GM21367 (cell line): Measurements from ENCODE around the gene UBE2F.
A peak's percentile ranks its signal among the peaks of the same experiment; 100 is the strongest.
"Not testable (repeated sequence)": the region's sequence is repeated elsewhere in the genome, so short reads cannot be mapped to it uniquely, and the experiment has no call there.

ENCODE experiments used
- ATAC-seq: cut with Tn5 transposase; IDR thresholded peaks from one replicate; pipeline ENCODE4 v1.9.1; 2021; ENCODE audit not compliant: unreplicated experiment

The UBE2F gene

DNA sequence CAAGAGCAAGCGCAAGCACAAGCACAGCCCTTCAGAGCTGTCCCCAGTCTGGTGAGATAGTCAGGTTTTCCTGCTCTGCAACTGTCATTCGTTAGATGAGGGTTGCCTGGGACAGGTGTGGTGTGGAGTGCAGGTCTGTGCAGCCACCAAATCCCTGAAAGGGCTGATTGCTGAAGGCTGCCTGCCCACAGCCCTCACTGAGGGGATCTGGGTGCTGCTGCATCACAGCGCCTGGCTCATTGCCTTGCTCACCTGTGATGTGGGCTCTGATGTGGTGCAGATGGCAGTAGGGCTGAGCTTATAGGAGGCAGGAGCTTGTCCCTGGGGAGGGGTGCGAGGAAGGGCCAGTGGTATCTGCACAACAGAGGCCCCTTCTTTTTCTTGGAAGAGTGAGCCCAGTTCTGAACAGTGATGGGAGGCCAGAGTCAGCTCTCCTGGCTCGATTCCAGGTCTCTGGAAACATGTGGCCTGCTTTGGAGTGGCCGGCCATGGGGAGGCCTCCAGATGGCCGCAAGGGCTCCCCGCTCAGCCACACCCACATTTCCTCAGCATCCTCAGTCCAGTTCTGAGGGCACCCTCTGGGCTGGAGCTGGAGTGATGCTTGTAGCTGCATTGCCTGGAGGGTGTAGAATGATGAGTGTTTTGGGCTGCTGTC, 11.4 kb downstream of the UBE2F start:
- no peak for ATAC-seq

DNA sequence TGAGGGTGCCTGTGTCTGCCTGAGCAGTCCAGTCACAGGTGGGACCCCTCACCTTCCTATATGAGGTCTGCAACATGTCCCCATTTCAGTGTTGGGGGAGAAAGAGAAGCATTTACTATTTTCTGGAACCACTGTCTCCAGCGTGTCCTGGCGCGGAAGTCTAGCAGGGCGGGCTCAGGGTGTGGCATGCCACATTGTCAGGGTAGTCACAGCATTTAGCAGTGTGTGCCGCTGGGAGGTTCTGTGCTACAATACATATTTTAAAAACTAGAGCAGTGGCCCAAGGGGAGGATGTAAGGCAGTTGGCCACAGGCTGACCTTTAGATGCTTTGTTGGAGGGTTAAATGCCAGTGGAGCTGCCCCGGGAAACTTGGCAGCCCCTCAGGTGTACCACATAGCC, 12.5 kb downstream of the UBE2F start:
- no peak for ATAC-seq

DNA sequence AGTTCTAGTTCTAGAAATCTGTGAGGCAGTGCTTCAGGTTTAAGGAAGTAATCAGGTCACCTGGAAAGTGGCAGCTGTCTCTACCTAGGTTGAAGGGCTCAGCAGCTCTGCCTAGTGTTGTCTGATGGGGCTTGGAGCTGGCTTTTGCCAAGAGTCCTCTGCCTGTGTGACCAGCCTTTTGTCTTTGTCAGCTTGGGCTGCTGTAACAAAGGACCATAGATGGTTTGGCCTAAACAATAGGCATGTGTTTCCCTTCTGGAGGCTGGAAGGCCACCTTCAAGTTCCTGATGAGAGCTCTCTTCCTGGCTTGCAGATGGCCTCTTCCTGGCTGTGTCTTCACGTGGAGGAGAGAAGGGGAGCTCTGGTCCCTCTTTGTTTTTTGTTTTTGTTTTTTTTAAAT, 13.3 kb downstream of the UBE2F start:
- ATAC-seq, result no peak

DNA sequence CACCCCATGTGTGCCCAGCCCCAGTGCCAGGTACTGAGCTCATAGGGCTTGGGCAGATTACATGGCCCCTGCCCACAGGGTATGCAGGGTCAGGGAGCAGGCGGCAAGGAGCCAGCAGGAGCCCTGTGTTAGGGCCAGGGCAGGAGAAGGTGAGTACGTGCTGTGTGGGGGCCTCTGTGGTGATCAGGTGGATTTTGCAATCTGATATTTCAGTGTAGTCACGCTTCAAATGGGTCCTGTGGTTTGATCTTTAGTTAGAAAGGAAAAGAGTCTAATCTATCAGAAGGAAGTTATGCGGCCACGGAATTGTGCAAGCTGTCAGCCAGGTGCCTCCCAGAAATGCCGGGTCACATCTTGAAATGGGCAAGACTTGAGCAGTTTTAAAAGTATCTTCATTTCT, 13.9 kb downstream of the UBE2F start:
- ATAC-seq, result no peak

DNA sequence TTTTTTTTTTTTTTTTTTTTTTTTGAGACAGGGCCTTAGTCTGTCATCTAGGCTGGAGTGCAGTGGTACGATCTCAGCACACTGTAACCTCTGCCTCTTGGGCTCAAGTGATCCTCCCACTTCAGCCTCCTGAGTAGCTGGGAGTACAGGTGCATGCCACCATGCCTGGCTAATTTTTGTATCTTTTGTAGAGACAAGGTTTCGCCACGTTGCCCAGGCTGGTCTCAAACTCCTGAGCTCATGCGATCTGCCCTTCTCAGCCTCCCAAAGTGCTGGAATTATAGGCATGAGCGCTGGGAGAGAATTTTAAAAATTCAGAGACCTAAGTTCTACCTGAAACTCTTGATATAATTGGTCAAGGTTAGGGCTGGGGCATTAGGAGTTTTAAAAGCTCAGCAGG, 14.8 kb downstream of the UBE2F start:
- ATAC-seq, result not testable (repeated sequence)

DNA sequence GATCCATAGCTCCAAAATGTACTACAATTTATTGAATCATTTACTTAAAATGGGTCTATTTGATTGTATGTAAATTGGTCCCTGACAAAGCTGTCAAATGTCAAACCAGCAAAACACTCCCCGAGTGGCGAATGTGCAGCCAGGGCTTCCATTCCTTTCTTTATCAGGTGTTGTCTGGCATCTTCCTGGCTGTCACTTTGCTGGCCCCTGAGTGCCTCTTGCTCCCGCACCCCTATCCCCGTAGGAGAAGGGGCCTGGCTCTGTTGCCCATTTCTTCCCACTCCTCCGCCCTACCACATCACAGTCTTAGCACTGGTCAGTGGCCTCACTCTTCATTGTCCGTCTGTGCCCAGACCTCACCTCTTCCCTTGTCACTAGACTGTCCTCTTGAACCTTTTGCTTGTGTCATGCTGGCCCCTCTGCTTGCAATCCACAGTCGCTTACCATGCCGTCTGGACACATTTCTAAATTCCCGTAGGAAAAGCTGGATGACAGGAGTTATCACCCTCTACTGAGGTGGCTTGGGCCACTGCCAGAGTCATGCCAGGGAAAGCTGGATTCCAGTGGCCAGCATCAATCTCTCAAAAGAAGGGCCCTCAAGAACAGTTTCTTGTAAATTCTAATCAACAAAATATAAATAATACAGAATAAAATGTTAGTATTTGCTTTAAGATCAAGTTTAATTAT, 15.4 kb downstream of the UBE2F start:
- ATAC-seq, result no peak

DNA sequence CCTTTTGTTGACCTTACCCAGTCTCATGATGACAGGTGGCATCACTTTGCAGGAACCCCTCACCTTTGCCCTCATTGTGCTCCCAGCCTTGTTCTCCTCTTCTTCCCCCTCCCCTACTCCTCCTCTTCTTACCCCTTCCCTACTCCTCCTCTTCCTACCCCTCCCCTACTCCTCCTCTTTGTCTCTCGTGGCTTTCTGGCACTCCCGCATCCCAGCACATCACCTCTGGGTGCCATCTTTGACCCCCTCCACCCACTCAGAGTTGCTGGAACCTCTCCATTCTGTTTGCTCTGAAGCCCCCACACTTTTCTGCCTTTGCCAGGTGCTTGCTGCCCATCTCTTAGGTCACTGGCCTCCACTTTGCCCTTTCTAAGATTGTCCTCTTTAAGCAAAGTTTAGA, 17.1 kb downstream of the UBE2F start:
- ATAC-seq, result no peak

DNA sequence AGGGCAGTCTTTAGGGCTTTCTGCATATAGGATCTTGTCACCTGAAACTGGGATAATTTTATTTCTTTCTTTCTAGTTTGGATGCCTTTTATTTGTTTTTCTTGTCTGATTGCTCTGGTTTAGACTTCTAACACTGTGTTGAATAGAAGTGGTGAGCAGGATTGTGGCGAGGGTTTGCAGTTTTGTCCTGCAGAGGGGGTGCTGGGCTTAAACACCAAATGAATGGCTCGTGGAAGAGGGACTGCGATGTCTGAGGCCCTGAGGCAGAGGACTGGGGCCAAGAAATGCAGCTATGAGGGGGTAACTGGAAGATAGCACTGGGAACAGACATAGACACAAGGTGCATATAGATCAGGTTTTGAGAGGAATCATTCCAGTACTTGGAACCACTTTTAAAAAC, 20.5 kb downstream of the UBE2F start:
- no peak for ATAC-seq

DNA sequence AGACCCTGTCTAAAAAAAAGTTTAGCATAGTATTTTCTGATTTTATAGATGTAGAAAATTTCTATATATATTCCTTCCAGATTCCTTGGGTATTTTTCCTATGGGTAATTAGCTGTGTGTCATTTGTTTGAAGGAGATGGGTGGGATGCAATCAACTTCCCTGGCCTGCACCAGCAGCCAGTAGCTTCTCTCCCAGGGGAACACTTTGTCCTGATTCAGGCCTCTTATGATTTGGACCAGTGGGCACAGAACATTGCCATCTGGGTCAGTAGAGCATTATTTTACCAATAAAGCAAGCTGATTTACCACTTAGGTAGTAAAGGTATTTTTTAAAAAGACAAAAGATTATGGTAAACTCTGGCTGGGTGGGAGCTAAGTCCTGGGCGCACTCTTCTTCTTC, 26.9 kb downstream of the UBE2F start:
- ATAC-seq, result no peak

DNA sequence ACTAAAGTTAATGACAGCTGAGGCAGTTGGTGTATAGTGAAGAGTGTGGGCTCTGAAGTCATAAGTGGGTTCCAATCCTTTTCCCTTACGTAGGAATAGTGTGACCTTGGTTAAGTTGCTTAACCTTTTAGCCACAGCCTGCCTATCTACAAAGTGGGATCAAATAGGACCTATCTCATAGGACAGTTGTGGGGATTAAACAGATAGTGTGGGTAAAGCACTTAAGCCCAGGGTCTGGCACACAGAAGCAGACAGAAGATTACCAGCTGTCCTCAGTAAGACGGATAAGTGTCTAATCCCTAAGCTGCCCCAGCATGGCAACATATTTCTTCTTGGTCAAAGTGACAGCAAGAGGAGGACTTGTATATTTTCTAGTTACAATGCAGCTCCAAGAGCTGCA, 28.2 kb downstream of the UBE2F start:
- no peak for ATAC-seq

DNA sequence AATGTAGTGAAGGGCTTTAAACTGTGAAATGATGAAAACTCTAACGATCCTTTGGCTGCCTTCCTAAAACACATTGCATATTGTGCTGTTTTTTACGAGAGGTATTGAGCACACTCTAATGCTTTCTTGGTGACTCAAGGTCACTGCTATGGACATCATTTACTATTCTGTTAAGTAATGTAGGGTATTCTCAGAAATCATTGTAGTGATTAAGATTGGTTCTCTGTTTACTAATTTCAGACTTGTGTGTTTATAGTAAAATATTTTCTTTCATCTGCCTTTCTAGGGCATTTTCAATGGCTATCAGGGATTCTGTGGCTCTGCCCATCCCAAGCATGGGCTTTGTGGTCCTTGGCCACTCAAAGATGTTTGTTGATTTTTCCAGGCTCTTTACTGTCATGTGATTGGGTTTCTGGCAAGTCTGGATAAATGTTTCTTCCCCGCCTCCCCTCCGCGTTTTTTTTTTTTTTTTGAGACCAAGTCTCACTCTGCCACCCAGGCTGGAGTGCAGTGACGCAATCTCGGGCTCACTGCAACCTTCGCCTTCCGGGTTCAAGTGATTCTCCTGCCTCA, 29.3 kb downstream of the UBE2F start:
- no peak for ATAC-seq

DNA sequence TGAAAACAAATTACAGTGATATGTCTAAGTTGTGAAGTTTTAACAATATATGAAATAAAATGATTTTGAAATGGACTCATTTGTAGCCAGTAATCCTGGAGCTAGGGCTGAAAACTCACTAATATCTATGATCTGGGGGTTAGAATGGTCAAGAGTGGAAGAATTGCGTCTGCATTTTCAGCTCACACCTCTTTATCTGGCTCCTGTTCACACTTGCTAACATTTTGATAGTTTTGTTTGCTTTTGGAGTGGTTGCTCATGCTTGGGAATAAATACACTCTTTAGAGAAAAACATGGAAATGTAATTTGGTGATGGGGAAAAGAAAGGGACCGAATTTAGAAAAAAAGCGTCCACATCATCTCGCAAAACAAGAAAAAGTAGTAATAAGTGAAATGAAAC, 30.7 kb downstream of the UBE2F start:
- ATAC-seq, result no peak

DNA sequence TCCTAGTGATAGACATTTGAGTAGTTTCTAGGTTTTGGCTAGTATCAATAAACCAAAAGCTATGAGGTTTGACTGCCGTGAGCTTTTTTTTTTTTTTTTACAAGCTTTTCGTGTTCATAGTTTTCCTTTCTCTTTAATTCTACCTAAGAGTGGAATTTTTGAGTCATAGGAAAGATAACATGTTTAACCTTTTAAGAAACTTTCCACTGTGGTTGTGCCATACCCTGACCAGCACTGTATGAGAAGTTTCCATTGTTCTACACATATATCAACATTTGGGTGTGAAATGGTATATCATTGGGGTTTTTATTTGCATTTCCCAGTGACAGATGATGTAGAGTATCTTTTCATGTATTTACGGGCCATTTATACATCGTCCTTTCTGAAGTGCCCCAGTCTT, 31.7 kb downstream of the UBE2F start:
- peak; percentile 80 for ATAC-seq

DNA sequence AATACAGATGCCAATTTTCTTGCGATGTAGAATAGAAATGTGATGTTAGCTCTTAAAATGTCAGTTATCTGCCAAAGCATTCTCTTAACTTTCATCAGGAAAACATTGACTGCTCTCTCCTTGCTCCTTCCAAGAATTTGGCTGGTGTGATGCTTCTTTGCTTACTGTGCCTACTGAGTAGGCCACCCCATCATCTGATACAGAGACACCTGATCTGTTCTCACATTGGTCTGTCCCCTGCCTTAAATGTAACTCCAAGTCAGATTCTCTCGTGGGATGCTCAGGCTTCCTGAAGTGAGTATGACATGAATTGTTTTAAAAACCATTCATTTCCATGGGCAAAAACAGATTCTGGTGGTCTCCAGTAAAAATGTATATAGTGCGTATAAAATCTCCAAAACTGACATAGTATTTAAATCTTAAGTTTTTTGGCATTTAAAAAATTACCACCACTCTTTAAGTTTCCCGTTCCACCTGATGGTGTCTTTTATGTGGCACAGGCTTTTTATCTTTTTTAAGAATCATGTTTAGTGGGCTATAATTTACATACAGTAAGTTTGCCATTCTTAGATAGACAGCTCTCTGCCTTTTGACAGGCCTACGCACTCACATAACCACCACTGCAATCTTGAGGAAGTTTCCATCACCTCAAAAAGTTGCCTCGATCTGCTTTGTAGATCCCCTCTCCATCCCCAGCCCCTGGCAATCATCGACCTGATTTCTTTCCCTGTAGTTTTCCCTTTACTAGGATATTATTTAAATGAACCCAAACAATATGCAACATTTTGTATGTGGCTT, 36.6 kb downstream of the UBE2F start:
- ATAC-seq, result no peak

DNA sequence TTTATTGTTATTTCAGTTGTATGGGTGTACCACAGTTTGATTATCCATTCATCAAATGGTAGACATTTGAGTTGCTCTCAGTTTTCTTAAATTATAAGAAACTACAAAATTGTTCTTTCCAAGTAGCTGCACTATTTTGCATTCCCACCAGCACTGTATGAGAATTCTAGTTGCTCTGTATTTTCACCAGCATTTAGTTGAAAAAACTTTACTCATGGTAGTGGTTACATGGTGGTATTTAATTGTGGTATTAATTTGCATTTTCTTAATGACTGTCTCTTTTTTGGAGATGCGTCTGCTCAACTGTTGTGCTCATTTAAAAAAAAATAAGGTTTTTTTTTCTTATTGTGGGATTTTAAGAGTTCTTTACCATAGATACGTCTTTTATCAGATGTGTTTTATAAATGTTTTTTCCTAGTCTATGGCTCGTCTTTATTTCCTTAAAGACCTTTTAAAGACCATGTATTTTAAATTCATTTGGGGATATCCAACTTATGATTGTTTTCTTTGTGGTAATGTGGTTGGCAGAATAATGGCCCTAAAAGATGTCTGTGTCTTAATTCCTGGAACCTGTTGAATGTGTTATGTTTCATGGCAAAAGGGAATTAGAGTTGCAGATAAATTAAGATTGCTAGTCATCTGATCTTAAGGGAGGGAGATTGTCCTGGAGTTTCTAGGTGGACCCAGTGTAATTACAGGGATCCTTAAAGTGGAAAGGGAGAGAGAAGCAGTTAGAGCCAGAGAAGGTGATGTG, 37.4 kb downstream of the UBE2F start:
- ATAC-seq, result no peak

DNA sequence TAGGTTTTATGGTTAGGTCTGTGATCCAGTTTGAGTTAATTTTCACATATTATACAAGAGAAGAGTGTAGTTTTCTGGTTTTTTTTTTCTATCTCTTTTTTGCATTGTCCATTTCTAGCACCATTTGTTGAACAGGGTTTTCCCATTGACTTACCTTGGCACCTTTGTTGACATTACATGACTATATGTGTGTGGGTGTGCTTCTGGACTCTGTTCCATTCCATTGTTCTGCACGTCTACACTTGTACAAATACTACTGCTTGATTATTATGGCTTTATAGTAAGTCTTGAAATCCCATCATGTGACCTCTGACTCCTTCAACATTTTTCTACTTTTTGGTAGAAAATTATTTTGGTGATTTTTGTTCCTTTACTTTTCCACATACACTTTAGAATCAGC, 38.7 kb downstream of the UBE2F start:
- no peak for ATAC-seq

DNA sequence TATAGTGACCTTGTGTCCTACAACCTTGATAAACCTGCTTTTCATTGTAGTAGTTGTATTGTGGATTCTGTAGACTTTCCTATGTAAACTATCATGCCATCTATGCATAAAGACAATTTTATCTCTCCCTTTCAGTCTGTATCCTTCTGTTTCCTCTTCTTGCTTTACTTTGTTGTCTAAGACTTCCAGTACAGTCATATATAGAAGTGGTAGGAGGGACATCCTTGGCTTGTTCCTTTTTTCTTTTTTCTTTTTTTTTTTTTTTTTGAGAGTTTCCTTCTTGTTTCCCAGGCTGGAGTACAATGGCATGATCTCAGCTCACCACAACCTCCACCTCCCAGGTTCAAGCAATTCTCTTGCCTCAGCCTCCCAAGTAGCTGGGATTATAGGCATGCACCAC, 39.7 kb downstream of the UBE2F start:
- ATAC-seq, result no peak

DNA sequence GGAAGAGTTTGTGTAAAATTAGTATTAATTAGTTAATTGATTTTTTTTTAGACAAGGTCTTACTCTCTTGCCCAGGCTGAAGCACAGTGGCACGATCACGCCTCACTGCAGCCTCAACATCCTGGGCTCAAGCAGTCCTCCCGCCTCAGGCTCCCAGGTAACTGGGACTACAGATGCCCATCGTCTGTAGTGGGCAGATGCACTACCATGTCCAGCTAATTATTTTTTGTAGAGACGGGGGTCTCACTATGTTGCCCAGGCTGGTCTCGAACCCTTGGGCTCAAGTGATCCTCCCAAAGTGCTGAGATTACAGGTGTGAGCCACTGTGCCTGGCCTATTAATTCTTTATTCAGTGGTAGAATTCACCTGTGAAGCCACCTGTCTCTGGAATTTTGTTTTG, 41.1 kb downstream of the UBE2F start:
- ATAC-seq, result no peak

DNA sequence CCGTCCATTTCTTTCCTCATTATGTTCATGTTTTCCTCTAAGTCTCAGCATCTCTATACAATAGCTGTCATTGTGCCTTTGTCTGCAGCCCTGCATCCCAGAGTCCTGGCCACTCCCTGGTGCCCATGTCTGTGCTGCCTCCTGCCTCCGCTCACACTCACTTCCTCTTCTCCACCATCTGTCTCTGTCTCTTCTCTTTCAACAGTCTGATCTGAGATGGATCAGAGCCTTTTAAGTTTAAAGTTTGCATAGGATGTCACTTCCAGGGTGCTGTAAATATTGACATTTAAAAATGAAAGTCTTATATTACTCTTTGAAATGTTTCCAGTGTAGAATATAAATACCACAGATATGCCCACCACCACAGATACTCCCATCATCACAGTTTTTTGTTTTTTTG, 42.7 kb downstream of the UBE2F start:
- ATAC-seq, result no peak

DNA sequence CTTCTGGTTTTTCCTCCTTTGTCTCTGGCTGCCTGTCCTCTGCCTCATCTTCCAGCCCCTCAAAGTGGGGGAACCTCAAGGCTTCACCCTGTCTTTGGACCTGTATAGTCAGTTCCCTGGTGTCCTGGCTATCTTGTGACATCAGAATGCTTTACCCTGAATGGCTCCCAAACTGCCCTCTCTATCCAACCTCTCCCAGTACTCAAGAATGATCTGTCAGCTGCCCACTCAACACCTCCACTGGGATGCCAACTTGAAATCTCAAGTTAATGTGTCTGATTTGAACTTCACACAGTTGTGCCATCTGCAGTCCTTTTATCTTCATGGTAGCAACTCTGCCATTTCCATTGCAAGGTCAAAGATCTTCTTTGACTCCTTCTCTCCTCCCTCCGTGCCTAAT, 43.8 kb downstream of the UBE2F start:
- no peak for ATAC-seq

DNA sequence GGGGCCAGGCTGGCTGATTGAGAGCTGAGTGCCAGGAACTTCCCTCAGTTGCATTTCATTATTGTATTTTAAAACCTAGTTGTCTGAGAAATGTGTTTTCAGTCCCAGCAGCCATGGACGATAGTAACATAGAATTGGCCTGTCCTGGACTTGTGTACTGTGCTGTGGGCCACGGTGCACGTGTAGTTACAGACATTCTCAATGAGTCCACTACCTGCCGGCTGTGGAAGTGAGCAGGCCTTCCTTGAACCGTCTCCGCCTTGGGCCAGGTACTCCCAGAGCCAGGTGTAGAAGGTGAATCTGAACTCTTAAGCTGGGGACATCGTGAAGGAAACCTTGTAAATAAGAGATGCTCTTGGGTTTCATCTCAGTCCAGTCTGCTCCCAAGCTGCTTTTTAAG, 47.0 kb downstream of the UBE2F start:
- no peak for ATAC-seq
